Measurements from ENCODE around the gene LTBP2.

Gene LTBP2

GRCh38 chr14:74526854-74527585 is 85.0 kb downstream of the LTBP2 start:
- no peak for DNase-seq (ENCODE audit: low read depth)

DNA sequence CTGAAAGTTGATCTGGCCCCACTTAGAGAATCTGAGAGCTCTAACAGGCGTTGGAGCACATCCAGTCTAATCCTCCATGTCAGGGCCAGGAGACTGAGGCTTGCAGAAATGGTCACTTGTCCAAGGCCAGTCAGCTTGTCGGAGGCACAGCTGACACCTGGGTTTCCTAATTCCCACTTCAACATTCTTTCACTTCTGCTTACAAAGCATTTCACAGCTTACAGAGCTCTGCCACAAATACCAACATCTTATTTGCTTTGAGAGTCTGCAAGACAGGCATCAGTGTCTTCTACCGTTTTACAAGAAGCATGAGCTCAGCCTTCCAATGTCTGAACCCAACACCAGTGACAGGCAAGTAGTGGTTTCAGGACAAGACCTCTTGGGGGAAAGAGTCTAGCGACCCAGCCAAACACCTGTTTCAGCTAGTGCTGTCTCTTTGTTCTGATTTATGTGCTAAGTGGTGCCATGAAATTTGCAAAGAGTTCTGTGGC is 86.6 kb downstream of the LTBP2 start:
- no peak for DNase-seq (ENCODE audit: low read depth)

DNA sequence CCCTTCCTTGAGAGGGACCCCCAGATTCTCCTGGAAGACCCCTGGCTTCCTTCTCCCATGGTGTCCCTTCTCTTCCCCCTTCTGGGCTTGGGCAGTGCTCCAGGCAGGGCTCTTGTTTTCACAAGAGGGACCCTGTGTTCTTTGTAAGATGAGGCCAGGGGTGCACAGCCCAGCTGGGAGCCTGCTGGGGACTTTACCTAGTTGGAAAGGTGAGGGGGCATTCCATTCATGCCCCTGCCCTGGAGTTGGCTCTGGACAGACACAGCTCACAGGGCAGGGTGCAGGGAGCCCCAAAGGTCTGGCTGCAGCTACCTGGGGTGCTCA is 87.3 kb downstream of the LTBP2 start:
- DNase-seq (ENCODE audit: low read depth): no peak

DNA sequence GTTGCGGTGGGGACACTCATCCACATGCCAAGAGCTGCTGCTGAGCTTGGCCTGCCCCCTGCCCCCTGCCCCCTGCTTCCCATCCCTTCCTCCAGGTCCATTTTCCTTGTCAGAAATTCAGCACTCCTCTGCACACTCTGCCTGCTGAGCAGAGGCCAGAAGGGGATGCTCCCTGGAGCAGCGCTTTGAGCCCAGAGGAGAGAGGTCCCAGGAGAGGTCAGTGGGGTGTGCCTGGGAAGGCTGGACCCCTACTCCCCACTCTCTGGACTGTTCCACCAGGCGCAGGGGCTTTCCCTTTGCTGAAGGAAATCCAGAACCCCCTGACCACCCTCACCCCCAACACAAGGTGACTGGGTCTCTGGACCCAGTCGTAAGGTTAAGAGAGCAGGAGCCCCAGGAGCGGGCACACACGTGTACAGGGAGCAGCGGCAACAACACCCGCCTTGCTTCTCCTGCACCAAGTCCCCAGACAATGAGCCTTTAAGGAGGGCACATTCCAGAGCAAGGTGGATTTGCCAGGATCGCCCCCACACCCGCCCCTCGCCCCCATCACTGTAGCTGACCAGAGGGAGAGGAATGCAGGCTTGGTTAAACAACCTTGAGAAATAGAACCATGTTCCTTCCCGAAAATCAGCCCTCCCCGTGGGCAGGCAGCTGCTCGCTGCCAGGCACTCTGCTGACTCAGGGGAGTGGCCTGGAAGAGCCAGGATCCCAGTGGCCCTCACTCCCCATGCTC is 87.8 kb downstream of the LTBP2 start:
- DNase-seq (ENCODE audit: low read depth): no peak

DNA sequence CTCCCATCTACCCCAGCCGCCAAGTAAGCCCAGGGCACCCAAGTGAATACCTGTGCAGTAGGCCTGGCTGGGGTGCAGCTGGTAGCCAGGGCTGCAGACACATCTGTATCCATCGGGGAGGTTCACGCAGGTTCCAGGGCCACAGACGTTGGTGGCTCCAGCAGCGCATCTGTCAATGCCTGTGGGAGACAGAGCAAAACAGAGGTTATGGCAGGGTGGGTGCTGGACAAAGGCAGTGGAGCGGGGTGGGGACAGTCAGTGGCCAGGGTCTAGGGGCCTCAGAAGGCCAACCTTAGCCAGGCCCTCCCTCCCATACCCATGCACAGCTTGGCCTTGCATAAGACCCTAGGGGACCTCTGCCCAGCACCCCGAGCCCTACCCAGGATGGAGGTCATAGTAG is 89.3 kb downstream of the LTBP2 start:
- DNase-seq (ENCODE audit: low read depth): no peak

- no peak for DNase-seq (ENCODE audit: low read depth)
Observed at GRCh38 chr14:74521756-74522155, 90.3 kb downstream of the LTBP2 start.

GRCh38 chr14:74519316-74520074 is 92.5 kb downstream of the LTBP2 start:
- no peak for DNase-seq (ENCODE audit: low read depth)

DNA sequence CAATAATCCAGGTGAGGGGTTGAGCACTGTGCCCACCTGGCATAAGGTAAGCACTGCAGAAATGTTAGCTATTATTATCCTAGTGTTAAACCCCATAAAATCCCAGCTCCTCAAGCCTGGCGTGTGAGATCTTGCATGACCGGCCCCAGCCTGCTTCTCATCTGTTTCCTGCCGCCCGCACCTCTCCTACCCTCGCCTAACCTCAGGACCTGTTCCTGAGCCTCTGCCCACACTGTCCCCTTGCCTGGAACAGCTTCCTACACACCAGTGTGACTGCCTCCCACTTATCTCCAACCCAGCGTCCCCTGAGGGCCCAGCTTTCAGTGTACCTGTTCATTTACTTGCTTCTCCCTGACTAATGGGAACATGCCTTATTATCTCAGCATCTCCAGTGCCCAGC is 93.8 kb downstream of the LTBP2 start:
- DNase-seq (ENCODE audit: low read depth): no peak

- DNase-seq (ENCODE audit: low read depth): no peak
Observed at GRCh38 chr14:74517731-74518130, 94.3 kb downstream of the LTBP2 start.

DNA sequence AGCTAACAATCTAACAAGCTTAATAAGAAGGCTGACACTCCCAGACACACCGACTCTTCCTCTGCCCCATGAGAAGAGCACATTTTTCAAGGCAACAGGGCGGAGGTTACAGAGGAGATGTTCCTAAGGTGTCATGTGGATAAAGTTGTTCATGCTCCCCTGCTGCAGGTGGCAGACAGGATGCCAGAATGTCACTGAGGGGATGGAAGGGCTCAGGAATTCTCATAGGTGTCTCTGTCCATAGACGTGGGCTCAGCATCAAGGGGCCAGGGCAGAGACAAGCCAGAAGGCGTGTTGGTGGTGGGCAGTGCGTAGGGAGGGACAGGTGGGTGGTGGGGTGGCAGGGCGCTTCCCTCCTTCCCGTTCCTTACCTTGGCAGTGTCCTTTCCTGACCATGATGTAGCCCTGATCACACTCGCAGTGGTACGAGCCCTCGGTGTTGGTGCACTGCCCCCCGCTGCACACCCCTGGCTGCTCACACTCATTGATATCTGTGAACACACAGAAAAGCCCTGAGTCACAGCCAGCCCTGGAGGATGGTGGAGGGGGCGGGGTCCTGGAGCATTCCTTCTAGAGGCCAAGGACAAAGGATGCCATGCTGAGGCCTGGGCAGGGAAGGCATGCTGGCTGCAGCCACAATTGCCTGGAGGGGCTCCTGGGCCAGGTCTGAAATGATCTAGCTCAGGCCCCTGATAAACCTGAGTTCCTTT is 95.4 kb downstream of the LTBP2 start:
- no peak for DNase-seq (ENCODE audit: low read depth)

DNA sequence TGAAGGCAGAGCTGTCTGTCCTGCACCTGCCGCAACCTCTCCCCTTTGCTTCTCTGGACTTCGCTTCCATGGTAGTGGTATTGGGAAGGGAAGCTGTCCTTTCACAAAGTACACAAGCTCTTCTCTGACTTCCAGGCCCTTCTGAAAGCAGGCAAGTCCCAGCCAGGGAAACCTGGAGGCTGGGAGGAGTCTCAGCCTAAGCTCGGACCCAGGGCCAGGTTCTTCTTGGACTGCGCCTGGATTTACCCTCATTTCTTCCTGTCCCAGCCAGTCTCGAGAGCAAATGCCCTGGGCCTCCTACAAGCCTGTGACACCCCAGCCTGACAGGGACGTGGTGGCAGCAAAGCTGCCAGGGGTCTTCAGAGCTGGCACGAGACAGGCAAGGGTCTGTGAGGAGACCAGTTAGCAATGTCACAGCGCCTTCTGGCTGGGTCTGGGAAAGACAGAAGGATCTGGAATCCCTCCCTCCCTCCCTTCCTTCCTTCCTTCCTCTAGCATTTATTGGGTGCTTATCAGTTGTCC is 96.1 kb downstream of the LTBP2 start:
- DNase-seq (ENCODE audit: low read depth): no peak

DNA sequence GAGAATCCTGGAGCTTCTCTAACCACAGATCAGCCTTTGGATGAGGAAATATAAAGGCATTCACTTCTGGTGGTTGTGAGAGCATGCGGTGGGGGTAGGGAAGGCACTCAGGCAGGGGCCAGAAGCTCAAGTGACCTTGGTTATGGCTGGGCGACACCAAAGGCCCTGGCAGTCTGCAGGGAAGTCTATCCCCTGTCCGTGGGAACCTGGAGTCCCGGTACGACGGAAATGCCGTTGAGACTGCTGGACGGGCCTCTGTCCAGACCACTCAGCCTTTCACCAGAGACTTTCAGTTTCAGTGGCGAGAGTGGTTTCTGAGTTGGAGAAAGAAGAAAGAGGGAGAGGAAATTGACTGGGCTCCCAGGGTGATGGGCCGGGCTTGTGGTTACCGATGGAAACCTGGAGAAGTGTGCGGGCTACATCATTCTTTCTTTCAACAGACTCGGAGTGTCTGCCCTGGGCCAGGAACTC is 97.5 kb downstream of the LTBP2 start:
- DNase-seq (ENCODE audit: low read depth): no peak

DNA sequence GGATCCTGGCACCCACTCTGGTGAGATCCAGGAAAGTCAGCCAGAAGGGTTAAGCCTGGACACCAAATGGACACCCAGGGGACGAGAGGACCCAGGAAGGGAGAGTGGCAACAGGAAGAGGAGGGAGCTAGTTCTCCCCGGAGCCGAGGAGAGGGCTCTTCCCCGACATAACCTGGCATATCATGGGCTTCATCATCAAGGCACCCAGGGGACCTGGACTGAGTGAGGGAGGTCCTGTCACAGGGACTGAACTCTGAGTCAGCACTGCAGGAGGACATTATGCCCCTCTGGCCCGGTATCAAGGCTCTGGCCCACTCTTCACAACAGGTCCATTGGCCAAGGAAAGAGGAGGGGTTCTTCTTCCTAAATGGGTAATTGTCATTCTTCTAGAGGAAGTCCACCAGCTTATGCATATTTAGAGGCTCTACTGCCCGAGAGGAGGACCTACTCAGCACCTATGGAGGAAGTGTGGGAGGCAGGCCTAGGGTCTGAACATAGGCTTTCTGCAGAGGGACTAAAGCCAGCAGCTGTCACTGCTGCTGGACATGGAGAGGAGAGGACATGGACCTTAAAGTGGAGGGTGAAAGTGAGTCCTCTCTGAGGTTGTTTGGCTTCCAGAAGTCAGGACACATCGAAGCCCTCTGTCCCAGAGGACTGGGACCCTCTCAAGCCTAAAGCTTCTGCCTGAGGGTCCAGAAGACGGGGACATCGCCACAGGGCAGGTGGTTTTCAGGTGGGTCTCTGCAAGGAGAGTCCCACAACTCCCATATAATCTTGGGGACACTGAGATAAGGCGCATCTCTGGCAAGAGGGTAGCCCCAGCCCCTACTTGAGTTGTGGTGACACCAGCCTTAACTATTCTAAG is 99.8 kb downstream of the LTBP2 start:
- DNase-seq (ENCODE audit: low read depth): no peak

- DNase-seq (ENCODE audit: low read depth): peak; percentile 20
Observed at GRCh38 chr14:74510959-74511409, 101.1 kb downstream of the LTBP2 start.

- no peak for DNase-seq (ENCODE audit: low read depth)
Observed at GRCh38 chr14:74510223-74510931, 101.7 kb downstream of the LTBP2 start.

GRCh38 chr14:74509587-74510222 is 102.3 kb downstream of the LTBP2 start:
- no peak for DNase-seq (ENCODE audit: low read depth)

DNA sequence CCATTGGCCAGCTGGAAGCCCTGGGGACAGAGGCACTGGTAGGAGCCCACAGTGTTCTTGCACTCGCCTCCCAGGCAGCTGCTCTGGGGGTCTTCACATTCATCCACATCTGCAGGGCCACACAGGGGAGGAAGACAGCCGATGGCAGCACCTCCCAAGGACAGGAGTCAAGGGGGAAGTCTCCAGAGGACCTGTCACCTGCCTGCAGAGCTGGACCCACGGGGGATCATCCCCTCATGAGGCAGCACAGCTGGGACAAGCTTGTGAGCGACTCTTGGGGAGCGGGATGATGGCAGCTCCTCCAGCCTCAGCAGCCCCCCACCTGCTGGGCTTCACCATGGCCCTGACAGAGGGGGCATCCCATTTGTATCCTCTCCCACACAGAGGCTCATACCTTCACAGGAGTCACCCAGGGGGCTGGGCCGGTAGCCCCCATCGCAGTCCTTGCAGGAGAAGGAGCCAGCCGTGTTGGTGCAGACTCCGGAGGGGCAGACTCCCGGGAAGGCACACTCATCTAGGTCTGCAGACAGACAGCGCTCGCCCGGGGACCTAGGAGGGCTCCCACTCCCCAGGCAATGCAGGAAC is 103.1 kb downstream of the LTBP2 start:
- DNase-seq (ENCODE audit: low read depth): no peak

DNA sequence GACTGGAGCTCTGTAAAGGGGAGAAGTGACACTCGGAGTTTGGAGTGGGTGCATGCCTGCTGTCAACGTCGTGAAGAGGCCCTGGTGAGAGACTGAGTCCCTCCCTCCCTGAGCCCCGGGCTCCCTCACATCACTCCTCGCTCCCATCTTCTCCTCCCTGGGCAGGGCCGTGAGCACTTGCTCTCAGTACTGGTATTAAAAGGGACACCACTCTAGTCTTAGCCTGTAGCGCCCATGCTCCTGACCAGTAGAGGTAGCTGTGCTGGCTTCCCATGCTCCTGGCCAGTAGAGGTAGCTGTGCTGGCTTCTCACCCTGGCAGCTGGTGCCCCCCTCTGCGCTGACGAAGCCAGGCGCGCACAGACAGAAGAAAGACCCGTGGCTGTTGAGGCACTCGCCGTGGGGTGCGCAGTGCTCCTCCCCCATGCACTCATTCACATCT is 103.7 kb downstream of the LTBP2 start:
- DNase-seq (ENCODE audit: low read depth): no peak

- no peak for DNase-seq (ENCODE audit: low read depth)
Observed at GRCh38 chr14:74507840-74508239, 104.2 kb downstream of the LTBP2 start.

Measured in fibroblast of the conjunctiva (primary cell).